HG02623 (cell line): ENCODE measurements around the gene ALOX5AP.
A peak's percentile ranks its signal among the peaks of the same experiment; 100 is the strongest.

Experiments
- ATAC-seq: cut with Tn5 transposase; IDR thresholded peaks from one replicate; pipeline ENCODE4 v1.9.1; 2021; ENCODE audit warnings: moderate library complexity; ENCODE audit not compliant: unreplicated experiment

ALOX5AP gene

GRCh38 chr13:30792285-30793000, 57.1 kb downstream of the ALOX5AP start:
- ATAC-seq, result no peak

- no peak for ATAC-seq
These were observed 60.8 kb downstream of the ALOX5AP start for GRCh38 chr13:30796132-30796572.

GRCh38 chr13:30796631-30797601, 61.6 kb downstream of the ALOX5AP start:
- no peak for ATAC-seq

- no peak for ATAC-seq
These were observed 62.6 kb downstream of the ALOX5AP start for GRCh38 chr13:30797847-30798535.

- no peak for ATAC-seq
These were observed 63.5 kb downstream of the ALOX5AP start for GRCh38 chr13:30798776-30799355.

GRCh38 chr13:30799356-30799824, 64.0 kb downstream of the ALOX5AP start:
- no peak for ATAC-seq

GRCh38 chr13:30800107-30800506, 64.8 kb downstream of the ALOX5AP start:
- no peak for ATAC-seq

- peak; percentile 7 for ATAC-seq
These were observed 67.2 kb downstream of the ALOX5AP start for GRCh38 chr13:30802501-30802900.

- ATAC-seq, result peak; percentile 91
These were observed 67.7 kb downstream of the ALOX5AP start for GRCh38 chr13:30802953-30803478.

- ATAC-seq, result no peak
These were observed 68.4 kb downstream of the ALOX5AP start for GRCh38 chr13:30803749-30804148.

- no peak for ATAC-seq
These were observed 69.1 kb downstream of the ALOX5AP start for GRCh38 chr13:30804474-30804873.

GRCh38 chr13:30805132-30805537, 69.8 kb downstream of the ALOX5AP start:
- no peak for ATAC-seq

- ATAC-seq, result no peak
These were observed 70.3 kb downstream of the ALOX5AP start for GRCh38 chr13:30805603-30806011.

GRCh38 chr13:30806784-30807183, 71.4 kb downstream of the ALOX5AP start:
- ATAC-seq, result no peak

- ATAC-seq, result no peak
These were observed 72.0 kb downstream of the ALOX5AP start for GRCh38 chr13:30807392-30807791.

GRCh38 chr13:30808600-30808999, 73.3 kb downstream of the ALOX5AP start:
- ATAC-seq, result no peak

- no peak for ATAC-seq
These were observed 74.4 kb downstream of the ALOX5AP start for GRCh38 chr13:30809787-30810186.

GRCh38 chr13:30810261-30810701, 74.9 kb downstream of the ALOX5AP start:
- no peak for ATAC-seq

GRCh38 chr13:30810801-30811200, 75.5 kb downstream of the ALOX5AP start:
- no peak for ATAC-seq
